ENCODE measurements around the gene SEMA5A. TPM values are rescaled to one million over a fixed set of nuclear protein-coding genes. Genes with fewer than 3 reads are reported as not detected.

The SEMA5A gene
- total RNA-seq, 1 experiment from 2014 or later: 9.3 TPM

DNA sequence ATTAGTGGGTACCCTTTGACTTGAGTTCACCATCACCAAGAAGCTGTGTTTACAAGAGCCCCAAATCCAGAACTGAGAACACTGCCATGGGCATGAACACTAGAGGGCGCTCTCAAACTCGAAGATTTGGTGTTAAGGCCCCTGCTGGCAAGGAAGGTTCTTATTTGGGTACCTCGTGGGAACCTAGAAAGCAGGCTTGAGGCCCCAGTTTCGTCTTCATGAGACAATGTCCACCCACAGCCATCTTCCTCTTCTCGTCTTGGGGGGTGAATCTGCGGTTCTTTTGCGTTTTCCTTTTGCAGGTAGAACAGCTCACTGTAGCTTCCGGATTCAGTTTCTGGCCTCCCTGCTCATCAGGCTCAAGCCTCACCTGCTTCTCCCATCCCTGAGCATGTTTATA lies 184.0 kb downstream of the SEMA5A start:
- peak; percentile 89 for ATAC-seq
- Mint-ChIP-seq H3K9me3 (no peaks in the 10 kb centered on the region), H3K27ac (peak overlapping the region; percentile 36; the same call in 1 of the 2 replicates), H3K4me3 (no peak overlapping the region), H3K4me1 (peaks cover 22% of the 10 kb centered on the region), H3K27me3 (ENCODE audit: low read depth) (no peaks in the 10 kb centered on the region), H3K36me3 (no peaks in the 10 kb centered on the region)
- ChIA-PET CTCF (interaction anchor here (0.5 to 1.3 kb wide), 15 partner anchors 15 to 1824 kb away, joined by 3 to 7 read pairs (median 3); no protein-coding TSS in a partner anchor), POLR2A (no interaction called here)
- DNase-seq (ENCODE audit: low spot score): peak; percentile 77
- TF ChIP-seq, protein P1, sequence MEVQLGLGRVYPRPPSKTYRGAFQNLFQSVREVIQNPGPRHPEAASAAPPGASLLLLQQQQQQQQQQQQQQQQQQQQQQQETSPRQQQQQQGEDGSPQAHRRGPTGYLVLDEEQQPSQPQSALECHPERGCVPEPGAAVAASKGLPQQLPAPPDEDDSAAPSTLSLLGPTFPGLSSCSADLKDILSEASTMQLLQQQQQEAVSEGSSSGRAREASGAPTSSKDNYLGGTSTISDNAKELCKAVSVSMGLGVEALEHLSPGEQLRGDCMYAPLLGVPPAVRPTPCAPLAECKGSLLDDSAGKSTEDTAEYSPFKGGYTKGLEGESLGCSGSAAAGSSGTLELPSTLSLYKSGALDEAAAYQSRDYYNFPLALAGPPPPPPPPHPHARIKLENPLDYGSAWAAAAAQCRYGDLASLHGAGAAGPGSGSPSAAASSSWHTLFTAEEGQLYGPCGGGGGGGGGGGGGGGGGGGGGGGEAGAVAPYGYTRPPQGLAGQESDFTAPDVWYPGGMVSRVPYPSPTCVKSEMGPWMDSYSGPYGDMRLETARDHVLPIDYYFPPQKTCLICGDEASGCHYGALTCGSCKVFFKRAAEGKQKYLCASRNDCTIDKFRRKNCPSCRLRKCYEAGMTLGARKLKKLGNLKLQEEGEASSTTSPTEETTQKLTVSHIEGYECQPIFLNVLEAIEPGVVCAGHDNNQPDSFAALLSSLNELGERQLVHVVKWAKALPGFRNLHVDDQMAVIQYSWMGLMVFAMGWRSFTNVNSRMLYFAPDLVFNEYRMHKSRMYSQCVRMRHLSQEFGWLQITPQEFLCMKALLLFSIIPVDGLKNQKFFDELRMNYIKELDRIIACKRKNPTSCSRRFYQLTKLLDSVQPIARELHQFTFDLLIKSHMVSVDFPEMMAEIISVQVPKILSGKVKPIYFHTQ (CRISPR knock-in tag; IDR thresholded peaks at IDR 0.05): no peak
- TF ChIP-seq, protein P2, sequence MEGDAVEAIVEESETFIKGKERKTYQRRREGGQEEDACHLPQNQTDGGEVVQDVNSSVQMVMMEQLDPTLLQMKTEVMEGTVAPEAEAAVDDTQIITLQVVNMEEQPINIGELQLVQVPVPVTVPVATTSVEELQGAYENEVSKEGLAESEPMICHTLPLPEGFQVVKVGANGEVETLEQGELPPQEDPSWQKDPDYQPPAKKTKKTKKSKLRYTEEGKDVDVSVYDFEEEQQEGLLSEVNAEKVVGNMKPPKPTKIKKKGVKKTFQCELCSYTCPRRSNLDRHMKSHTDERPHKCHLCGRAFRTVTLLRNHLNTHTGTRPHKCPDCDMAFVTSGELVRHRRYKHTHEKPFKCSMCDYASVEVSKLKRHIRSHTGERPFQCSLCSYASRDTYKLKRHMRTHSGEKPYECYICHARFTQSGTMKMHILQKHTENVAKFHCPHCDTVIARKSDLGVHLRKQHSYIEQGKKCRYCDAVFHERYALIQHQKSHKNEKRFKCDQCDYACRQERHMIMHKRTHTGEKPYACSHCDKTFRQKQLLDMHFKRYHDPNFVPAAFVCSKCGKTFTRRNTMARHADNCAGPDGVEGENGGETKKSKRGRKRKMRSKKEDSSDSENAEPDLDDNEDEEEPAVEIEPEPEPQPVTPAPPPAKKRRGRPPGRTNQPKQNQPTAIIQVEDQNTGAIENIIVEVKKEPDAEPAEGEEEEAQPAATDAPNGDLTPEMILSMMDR (IDR thresholded peaks at IDR 0.05): peak; percentile 76
- TF ChIP-seq, protein P3, sequence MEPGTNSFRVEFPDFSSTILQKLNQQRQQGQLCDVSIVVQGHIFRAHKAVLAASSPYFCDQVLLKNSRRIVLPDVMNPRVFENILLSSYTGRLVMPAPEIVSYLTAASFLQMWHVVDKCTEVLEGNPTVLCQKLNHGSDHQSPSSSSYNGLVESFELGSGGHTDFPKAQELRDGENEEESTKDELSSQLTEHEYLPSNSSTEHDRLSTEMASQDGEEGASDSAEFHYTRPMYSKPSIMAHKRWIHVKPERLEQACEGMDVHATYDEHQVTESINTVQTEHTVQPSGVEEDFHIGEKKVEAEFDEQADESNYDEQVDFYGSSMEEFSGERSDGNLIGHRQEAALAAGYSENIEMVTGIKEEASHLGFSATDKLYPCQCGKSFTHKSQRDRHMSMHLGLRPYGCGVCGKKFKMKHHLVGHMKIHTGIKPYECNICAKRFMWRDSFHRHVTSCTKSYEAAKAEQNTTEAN (CRISPR knock-in tag; IDR thresholded peaks at IDR 0.05): no peak
- 0 out of 2 replicates have a peak, but pooled peaks have one; percentile 36 for TF ChIP-seq ETV6 (CRISPR knock-in tag; IDR thresholded peaks at IDR 0.05)
- TF ChIP-seq, protein P4, sequence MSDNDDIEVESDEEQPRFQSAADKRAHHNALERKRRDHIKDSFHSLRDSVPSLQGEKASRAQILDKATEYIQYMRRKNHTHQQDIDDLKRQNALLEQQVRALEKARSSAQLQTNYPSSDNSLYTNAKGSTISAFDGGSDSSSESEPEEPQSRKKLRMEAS (CRISPR knock-in tag; IDR thresholded peaks at IDR 0.05): peak; percentile 44; the same call in 1 of the 2 replicates

DNA sequence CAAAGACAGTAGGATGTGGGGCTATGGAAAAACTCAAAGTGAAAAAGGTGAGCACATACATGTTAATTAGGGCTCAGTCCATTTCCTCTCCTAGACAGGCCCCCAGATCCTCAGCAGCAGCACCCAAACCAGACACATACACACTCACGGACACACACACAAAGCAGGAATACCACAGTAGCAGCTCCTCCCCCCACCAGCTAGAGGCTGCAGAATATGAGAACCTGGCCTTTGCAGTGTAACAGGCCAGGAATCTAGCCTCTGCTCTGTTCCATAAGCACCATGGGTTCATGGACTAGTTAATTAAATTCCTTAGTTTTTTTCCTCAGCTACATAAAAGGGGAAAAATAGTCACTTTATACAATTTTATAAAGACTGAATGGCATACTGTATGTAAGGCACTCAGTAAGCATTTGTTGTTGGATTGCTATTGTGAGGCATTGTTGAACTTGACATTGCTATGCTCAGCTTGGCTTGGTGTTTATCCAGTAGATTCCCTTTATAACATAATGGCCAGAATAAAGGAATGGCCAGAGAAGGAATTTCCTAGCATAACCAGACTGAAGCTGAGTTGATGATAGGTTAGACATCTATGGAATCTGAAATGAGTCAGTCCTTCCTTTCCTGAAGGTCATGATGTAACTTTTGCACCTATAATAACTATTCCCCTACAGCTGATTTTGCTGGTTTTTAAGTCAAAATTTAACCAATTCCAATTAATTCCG lies 186.8 kb downstream of the SEMA5A start:
- ATAC-seq: no peak
- no peaks in the 10 kb centered on the region for H3K9me3 Mint-ChIP-seq
- no peak overlapping the region for H3K27ac Mint-ChIP-seq
- CTCF ChIA-PET: no interaction called here
- H3K36me3 Mint-ChIP-seq: no peaks in the 10 kb centered on the region
- POLR2A ChIA-PET: no interaction called here
- no peak for DNase-seq (ENCODE audit: low spot score)
- no peak overlapping the region for H3K4me3 Mint-ChIP-seq
- TF ChIP-seq ZNF396 (CRISPR knock-in tag; IDR thresholded peaks at IDR 0.05; ENCODE audit: borderline replicate concordance): no peak
- no peak for TF ChIP-seq ATF1 (CRISPR knock-in tag; IDR thresholded peaks at IDR 0.05)
- TF ChIP-seq ZNF232 (CRISPR knock-in tag; IDR thresholded peaks at IDR 0.05): no peak
- no peak for TF ChIP-seq ZNF317 (CRISPR knock-in tag; IDR thresholded peaks at IDR 0.05; ENCODE audit: borderline replicate concordance, low read depth)
- TF ChIP-seq SMAD3 (CRISPR knock-in tag; IDR thresholded peaks at IDR 0.05; ENCODE audit: borderline replicate concordance): no peak
- TF ChIP-seq, protein P5, sequence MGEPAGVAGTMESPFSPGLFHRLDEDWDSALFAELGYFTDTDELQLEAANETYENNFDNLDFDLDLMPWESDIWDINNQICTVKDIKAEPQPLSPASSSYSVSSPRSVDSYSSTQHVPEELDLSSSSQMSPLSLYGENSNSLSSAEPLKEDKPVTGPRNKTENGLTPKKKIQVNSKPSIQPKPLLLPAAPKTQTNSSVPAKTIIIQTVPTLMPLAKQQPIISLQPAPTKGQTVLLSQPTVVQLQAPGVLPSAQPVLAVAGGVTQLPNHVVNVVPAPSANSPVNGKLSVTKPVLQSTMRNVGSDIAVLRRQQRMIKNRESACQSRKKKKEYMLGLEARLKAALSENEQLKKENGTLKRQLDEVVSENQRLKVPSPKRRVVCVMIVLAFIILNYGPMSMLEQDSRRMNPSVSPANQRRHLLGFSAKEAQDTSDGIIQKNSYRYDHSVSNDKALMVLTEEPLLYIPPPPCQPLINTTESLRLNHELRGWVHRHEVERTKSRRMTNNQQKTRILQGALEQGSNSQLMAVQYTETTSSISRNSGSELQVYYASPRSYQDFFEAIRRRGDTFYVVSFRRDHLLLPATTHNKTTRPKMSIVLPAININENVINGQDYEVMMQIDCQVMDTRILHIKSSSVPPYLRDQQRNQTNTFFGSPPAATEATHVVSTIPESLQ (CRISPR knock-in tag; IDR thresholded peaks at IDR 0.05): no peak
- no peak for TF ChIP-seq TEAD1 (CRISPR knock-in tag; IDR thresholded peaks at IDR 0.05)
- TF ChIP-seq, protein P6, sequence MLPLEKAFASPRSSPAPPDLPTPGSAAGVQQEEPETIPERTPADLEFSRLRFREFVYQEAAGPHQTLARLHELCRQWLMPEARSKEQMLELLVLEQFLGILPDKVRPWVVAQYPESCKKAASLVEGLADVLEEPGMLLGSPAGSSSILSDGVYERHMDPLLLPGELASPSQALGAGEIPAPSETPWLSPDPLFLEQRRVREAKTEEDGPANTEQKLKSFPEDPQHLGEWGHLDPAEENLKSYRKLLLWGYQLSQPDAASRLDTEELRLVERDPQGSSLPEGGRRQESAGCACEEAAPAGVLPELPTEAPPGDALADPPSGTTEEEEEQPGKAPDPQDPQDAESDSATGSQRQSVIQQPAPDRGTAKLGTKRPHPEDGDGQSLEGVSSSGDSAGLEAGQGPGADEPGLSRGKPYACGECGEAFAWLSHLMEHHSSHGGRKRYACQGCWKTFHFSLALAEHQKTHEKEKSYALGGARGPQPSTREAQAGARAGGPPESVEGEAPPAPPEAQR (CRISPR knock-in tag; IDR thresholded peaks at IDR 0.05): no peak
- TF ChIP-seq TCF7 (CRISPR knock-in tag; IDR thresholded peaks at IDR 0.05; ENCODE audit: low read depth): no peak
- no peak for TF ChIP-seq NR3C1 (CRISPR knock-in tag; conservative IDR thresholded peaks at IDR 0.05; ENCODE audit: low read depth)
- no peak for TF ChIP-seq ZNF219 (CRISPR knock-in tag; IDR thresholded peaks at IDR 0.05; ENCODE audit: borderline replicate concordance)
- no peak for TF ChIP-seq OVOL2 (CRISPR knock-in tag; IDR thresholded peaks at IDR 0.05; ENCODE audit: borderline replicate concordance)
- TF ChIP-seq, protein P2 (IDR thresholded peaks at IDR 0.05): no peak
- H3K4me1 Mint-ChIP-seq: peaks cover 9% of the 10 kb centered on the region; the same call in 1 of the 2 replicates
- no peaks in the 10 kb centered on the region for H3K27me3 Mint-ChIP-seq (ENCODE audit: low read depth)

All from WTC11 (cell line).